CD4-positive, alpha-beta T cell treated with Interleukin-15 for 1 hour (primary cell): Measurements from ENCODE around the gene TNFAIP3.
A peak's percentile ranks its signal among the peaks of the same experiment; 100 is the strongest.

Experiments used
- DNase-seq: peaks from one replicate; pipeline ENCODE4 v3.0.0-alpha.2; 2020

Gene TNFAIP3

DNA sequence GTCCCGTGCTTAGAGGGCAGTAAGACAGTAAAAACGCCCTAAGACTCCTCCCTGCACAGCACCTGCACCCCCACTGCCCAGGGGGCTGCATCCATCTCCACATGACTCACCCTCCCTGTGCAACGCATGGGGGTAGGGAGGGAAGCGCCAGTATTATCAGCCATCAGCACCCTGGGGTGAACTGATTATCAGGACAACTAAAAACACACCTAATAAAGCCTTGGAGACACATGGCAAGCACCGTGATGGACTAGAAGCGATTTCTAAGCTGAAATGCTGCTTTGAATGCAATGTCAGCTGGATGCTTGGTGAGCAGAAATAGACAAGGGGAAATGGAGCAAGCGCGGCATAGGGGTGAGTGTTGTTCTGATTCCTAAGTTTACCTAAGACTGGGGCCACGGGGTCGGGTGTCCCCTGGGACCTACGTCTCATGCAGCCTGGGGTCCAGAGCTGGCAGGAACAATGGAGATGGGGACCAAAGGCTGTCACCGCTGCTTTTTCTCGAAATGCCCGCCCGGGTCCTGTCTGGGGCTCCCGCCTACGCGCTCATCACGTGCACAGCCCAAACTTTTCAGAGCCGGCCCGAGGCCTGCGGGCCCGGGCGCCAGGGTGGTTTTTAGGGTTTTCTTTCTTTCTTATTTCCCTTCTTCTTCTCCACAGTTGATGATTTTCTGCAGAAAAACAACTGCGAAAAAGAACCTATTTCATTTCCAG is 702 bp upstream of the TNFAIP3 start:
- peak; percentile 49 for DNase-seq

DNA sequence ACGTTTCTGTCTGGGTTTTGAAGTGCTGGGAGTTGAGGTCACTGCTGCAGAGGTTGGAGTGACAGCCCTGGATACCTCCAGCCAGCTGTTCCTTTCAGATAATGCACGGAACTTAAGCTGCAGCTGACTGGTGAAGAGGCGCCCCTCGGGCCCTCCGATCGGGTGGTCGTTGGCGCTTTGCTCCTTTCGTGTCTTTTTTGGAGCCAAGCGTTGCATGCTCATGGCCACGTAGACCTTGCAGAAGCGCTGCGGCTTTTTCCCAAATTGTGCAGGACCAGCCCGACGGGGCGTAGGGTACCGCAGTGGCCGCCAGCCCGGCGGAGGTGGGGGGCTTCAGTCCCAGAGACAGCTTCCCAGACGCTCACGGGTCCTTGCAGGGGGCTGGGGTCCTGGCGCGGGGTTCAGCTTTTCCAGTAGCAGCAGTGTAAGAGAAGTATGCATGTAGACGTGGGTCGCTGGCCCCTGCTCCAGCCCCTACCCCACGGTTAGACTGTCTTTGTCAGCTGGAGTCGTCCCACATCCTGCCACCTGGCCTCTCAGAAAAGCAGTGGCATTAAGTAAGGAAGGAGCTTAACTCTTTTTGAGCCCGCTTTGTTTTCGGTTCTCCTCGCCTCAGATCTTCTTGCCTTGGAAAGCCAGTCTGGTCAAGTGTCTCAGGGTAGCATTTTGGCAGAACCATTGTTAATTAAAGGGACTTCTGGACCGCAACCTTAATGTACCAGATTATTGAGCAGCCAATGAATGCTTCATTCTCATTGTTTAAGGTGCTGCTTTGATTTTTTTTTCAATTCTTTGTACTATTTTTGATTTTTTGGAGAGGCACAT is 838 bp downstream of the TNFAIP3 start:
- peak; percentile 63 for DNase-seq

DNA sequence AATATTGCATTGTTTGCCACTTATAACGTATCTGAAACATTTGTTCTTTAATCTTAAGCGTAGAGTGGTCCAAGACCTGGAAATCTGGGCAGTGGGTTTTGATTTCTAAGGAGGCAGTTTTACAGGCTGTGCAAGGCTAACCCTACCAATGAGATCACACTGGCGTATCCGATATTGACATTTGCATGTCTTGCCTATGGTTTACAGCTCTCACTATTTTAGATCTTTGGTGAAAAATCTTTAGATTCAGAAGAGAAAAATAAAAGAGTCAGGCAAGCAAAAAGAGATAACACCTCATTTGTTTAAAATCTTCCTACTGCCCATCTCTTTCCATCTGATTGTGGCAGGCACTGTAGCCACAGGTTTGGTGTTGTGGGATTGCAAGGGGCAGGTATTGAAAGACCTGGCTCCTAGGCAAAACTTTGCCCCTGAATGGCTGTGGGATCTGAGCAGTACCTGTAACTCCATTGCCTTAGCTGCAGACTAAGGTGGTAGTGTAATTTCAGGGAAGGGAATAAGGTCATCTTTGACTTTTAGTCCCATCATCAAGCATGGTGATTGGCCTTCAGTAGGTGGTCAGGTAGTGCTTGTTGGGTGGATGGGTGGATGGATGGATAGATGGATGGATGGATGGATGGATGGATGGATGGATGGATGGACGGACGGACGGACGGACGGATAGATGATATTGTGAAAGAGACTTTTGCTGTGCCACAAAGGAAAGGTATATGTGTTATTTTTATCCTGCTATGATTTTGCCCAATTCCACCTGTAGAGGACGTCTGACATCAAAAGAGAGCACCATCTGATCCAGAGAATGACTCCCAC is 1.9 kb downstream of the TNFAIP3 start:
- peak; percentile 32 for DNase-seq

DNA sequence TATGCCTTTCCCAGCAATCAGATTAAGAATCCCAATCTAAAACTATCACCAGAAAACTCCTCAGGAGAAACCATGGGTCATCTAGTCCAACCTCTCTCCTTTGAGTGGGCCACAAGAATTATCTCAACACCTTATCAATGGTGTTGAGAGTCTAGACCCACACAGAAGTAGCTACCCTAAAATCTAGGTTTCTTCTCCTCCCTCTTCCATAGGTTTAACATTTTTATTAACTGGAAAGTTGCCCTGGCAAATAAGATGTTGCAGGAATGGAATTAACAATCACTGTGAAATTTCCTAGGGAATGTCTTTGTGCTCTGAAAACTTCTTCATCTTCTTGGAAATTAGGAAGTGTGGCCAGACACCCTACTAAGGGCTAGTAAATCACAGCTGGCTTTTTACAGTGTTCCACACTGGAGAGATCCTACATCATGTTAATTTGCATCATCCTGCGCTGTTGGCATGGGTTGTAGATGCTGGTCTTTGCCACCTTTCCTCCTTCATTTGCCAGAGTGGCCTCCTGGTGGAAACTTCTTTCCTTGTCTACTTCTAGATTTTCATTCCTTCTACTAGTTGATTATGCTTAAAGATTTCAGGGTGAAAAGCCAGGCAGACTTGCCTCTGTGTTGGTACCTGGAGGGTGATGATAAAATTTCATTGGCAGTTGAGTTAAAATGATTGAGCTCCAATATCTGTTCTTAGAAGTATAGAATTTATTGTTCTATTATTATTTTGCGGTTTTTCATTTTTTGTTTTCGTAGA is 2.7 kb downstream of the TNFAIP3 start:
- no peak for DNase-seq

DNA sequence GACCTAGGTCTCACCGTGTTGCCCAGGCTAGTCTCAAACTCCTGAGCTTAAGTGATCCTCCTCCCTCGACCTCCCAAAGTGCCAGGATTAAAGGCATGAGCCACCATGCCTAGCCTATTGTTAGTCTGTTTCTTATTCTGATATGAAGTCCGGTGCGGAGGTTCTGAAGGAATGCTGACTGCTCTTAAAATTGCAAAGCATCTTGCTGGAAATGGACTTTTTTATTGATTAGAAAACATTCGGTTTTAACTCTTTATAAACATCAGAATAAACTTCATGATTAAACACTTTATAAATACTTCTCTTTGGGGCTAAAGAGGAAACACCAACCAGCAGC is 3.2 kb downstream of the TNFAIP3 start:
- DNase-seq: no peak

DNA sequence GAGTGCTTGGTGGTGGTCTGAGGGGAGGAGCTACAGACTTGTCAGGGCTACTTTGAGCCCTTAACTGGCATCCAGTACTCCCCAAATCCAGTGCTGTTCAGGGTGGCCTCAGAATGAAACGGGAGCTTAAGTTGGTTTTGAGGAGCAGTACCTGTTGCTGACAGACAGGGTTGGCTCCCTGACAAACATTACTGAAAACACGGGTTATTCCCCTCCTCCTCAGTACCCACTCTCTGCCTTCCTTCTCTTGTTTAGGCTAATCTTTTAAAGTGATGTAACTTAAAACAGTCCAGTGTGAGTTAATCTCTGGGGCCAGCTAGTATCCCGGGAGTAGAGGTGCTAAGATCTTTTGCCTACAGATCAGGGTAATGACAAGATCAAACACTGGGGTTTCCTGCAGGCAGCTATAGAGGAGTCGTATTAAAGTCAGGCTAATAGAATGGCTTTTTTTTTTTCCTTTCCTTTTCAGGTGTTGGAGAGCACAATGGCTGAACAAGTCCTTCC is 3.7 kb downstream of the TNFAIP3 start:
- DNase-seq: peak; percentile 64

DNA sequence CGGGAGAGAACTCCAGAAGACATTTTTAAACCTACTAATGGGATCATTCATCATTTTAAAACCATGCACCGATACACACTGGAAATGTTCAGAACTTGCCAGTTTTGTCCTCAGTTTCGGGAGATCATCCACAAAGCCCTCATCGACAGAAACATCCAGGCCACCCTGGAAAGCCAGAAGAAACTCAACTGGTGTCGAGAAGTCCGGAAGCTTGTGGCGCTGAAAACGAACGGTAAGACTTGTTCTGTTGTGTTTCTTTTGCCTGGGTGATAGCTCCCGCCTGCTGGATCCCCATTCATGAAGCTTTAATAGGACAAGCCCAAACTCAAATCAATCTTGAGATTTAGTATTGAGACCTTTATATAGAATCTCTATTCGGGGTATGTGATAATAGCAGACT is 4.2 kb downstream of the TNFAIP3 start:
- no peak for DNase-seq

DNA sequence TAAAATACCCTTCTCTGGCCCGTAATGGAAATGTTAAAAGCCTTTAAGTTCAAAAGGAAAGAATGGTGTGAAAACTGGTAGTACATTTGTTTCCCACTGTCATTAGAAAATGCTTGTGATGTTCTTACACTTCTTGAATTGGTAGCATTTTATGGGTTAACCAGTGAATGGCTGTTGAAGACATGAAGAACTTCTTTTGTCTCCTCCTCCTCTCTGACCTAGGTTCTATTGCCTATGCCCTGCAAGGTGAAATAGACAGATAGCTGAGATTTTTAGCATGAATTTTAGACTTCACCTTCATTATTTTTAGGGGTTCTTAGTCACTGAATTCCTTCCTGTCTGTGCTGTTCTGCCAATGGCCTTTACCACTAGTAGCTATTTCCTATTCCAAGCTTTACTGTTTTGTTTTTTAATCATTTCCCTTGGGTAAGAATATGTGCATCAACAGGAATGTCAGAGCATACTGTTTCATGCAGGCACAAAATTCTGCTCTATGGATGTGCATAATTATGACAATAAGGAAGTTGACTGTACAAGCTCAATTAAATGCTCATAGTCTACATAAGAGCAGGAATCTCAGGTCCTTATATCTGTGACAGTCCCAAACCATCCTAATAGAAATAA is 4.9 kb downstream of the TNFAIP3 start:
- DNase-seq: no peak

DNA sequence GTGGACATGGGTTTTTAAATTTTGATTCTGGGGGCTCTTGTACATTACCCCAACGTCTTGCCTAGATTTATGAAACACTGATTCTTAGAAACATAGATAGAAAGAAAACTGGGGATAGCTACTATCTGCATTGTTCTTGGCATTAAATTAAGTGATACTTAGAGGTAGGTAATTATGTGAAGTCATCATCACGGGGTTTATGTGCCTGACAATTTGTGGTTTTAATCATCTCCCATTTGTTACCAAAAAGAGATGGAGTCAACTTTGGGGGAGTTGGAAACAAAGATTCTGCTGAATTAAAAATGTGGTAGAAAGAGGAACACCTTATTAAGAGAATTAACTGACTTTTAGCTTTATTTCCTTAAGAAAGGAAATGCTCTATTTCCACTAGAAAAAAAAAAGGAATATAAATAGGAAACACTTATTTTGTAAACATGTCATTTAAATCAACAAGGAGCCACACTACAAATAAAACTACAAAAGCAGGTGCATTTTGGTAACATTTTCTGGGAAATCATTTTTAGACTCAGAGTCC is 5.6 kb downstream of the TNFAIP3 start:
- no peak for DNase-seq

DNA sequence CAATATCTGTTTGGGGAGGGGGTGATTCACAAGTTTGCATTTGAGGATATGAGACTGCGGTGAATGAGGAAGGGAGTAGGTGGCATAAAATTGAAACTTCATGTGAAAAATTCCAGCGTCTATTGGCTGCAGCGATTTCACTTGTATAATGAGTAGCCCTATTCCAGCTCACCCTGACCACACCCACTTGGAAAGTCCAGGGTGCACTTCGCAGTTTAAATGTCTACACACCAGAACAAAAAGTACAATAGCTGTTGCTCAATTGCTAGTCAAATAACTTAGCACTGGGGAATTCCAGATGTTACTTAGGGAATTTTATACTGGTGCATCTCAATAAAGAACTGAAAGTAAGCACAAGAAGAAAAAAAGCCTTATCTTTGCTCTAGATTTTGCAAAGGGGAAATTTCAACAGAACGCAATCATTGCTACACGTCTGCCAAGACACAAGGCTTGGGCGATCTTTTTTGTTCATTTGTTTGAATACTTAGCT is 6.3 kb downstream of the TNFAIP3 start:
- peak; percentile 88 for DNase-seq

DNA sequence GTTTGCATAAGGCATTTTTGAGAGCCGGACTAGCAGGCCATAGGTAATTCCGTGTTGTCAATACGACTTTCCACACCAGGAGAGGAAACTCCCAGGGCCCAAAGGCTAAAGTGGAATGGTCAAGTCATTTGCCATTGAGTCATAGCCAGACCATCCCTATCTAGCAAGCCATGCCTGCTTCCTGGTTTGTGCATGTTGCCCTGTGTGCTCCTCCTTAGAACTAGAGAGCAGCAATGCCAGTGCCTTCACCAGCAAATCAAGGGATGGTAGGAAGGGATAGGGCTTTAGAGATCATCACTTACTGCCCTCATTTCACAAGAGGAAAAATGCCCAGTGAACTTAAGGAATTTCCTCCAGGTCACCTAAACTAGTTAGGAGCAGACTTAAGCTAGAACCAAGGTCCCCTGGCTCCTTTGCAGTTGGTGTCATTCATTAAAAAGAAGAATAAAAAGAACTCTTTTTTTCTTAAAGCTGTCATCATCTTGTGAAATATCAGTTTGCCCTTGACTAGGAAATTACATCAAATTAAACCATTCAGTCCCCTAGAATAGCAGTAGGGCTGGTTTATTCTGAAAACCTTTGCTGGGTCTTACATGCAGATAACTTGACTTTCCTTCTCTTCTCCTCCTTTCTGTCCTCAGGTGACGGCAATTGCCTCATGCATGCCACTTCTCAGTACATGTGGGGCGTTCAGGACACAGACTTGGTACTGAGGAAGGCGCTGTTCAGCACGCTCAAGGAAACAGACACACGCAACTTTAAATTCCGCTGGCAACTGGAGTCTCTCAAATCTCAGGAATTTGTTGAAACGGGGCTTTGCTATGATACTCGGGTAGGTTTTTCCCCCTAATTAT is 7.4 kb downstream of the TNFAIP3 start:
- peak; percentile 51 for DNase-seq

DNA sequence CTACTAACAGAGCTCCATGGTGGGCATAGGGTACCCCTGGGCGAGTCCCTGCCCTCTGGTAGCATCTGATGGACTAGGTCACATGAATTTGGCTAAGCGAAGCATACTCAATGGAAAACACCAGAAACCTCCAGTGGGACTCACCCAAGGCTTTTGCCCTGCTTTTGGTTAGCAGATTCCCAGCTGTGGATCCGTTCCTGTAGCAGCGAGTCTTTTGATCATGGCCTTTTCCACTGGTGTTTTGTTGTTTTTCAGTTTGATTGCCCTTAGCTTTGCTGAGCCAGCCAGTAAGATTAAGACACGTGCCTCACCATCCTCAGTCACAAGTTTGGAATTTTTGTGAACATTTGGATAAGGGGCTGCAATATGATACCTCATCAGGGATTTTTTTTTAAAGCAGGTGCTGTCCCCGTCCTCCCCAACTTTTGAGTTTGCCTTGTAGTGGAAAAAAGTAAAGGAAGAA is 8.0 kb downstream of the TNFAIP3 start:
- no peak for DNase-seq

DNA sequence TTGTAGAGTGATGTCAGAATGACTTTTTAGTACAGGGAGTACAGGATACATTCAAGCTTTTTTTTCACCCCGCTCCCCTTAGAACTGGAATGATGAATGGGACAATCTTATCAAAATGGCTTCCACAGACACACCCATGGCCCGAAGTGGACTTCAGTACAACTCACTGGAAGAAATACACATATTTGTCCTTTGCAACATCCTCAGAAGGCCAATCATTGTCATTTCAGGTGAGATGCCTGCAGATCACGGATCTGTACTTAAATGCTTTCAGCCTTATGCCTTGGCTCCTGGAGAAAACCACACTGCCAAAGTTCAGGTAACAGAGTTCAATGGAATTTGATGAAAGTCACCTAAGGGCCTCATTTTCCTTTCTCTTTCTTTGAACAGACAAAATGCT is 8.5 kb downstream of the TNFAIP3 start:
- DNase-seq: no peak

DNA sequence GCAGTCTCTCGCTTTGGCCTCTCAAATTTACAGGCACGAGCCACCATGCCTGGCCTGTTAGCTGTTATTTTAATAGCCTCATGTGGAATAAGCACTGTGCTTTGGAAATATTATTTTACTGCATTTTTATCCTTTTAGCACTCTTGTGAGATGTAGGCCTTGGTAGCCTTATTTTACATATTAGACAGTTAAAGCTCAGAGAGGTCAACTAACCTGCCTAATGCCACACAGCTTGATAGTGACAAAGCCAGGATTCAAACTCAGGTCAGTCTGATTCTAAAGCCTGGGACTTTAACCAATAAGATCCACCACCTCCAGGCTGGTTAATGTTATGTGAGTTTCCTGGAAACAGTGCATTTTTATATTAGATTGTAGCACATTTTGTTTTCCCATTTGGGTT is 9.5 kb downstream of the TNFAIP3 start:
- DNase-seq: no peak

DNA sequence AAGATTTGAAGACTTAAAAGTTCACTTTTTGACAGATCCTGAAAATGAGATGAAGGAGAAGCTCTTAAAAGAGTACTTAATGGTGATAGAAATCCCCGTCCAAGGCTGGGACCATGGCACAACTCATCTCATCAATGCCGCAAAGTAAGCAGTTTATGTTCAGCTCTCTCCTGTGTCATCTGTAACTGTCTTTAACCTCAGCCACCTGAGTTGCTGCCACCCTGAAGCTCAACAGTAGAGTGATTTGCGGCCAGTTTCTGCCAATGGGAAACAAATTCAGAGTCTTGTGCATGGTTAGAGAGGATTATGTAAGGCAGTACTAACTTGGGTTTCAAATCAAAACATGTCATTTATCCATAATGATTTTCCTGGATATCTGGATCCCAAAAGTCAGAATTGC is 10.1 kb downstream of the TNFAIP3 start:
- DNase-seq: no peak

DNA sequence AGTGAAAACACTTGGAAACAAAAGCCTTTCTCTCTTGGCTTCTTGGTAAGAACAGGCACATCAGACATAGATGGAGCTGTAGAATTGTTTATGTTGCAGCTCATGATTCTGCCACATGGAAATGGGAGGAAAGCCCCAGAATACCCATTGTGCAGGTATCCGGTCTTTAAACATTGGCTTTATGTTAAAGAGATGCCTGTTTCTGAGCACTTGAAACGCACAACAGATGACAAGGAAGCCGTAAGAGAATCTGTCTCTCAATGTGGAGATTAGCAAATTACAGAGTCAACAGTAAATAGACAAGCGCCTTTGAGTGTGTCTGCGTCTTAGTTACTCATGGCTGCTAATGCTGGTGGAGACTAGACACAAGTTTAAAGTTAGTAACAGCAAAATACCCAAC is 10.5 kb downstream of the TNFAIP3 start:
- DNase-seq: no peak

DNA sequence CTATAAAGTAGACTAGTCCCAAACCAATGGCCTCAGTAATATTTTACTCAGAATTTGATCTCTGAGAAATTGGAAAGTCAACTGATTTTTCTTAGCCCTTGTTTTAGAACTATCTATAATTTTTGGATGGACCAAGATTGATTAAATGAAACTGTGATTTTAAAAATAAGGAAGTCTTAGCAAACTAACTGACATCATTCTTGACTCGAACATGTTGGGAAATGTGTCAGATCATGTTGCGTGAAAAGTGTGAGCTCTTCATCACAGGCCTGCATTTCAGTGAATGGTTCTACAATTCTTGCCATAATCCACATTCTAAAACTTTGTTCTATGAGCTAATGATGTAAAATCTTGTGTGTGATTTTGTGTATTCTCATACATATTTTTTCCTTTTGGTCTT is 11.0 kb downstream of the TNFAIP3 start:
- no peak for DNase-seq

DNA sequence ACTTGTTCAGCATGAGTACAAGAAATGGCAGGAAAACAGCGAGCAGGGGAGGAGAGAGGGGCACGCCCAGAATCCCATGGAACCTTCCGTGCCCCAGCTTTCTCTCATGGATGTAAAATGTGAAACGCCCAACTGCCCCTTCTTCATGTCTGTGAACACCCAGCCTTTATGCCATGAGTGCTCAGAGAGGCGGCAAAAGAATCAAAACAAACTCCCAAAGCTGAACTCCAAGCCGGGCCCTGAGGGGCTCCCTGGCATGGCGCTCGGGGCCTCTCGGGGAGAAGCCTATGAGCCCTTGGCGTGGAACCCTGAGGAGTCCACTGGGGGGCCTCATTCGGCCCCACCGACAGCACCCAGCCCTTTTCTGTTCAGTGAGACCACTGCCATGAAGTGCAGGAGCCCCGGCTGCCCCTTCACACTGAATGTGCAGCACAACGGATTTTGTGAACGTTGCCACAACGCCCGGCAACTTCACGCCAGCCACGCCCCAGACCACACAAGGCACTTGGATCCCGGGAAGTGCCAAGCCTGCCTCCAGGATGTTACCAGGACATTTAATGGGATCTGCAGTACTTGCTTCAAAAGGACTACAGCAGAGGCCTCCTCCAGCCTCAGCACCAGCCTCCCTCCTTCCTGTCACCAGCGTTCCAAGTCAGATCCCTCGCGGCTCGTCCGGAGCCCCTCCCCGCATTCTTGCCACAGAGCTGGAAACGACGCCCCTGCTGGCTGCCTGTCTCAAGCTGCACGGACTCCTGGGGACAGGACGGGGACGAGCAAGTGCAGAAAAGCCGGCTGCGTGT is 11.6 kb downstream of the TNFAIP3 start:
- peak; percentile 38 for DNase-seq

DNA sequence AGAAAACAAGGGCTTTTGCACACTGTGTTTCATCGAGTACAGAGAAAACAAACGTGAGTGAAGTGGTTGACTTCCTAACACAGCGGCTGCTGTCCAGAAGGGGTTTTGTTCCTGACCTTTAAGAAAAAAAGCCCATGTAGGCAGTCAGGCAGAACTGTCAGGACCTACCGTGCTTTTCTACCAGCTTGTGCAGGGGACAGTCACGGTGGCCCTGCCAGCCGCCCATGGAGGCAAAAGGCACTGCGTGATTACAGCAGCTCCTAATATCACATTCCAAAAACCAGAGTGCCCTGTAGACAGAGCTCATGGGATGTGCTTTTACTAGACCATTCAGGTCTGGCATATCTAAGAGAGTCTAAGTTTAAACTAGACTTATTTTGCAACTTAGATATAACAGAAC is 12.2 kb downstream of the TNFAIP3 start:
- DNase-seq: no peak
